H9 (cell line): Measurements from ENCODE around the gene CHST15. TPM values are rescaled to one million over a fixed set of nuclear protein-coding genes. Genes with fewer than 3 reads are reported as not detected.

Source experiments
- DNase-seq: peaks from one replicate; pipeline ENCODE4 v3.0.0-alpha.2; 2017
- H2AFZ ChIP-seq: one replicate; pipeline ENCODE4 v1.6.1; 2013; ENCODE audit warnings: mild to moderate bottlenecking, low read length, control low read depth, moderate library complexity
- H2AK5ac ChIP-seq: 2 replicates; pipeline ENCODE4 v1.6.1; 2013; ENCODE audit warnings: low read length, control low read depth, mixed read lengths; ENCODE audit not compliant: insufficient read length
- H2BK120ac ChIP-seq: one replicate; pipeline ENCODE4 v1.6.1; 2013; ENCODE audit warnings: low read depth, mild to moderate bottlenecking, low read length, control low read depth, inconsistent platforms; ENCODE audit not compliant: poor library complexity, severe bottlenecking
- H2BK12ac ChIP-seq: 2 replicates; pipeline ENCODE4 v1.6.1; 2013; ENCODE audit warnings: low read length, control low read depth, mixed read lengths, low read depth; ENCODE audit not compliant: insufficient read length
- H2BK15ac ChIP-seq: 2 replicates; pipeline ENCODE4 v1.6.1; 2013; ENCODE audit warnings: low read depth, low read length, control low read depth
- H2BK20ac ChIP-seq: one replicate; pipeline ENCODE4 v1.6.1; 2013; ENCODE audit warnings: low read depth, mild to moderate bottlenecking, low read length, control low read depth, inconsistent platforms; ENCODE audit not compliant: poor library complexity, severe bottlenecking
- H2BK5ac ChIP-seq: 2 replicates; pipeline ENCODE4 v1.6.1; 2013; ENCODE audit warnings: low read length, control low read depth, mixed read lengths; ENCODE audit not compliant: insufficient read length
- H3K14ac ChIP-seq: 2 replicates; pipeline ENCODE4 v1.6.1; 2013; ENCODE audit warnings: low read length, control low read depth; ENCODE audit not compliant: insufficient read depth
- H3K18ac ChIP-seq: 2 replicates; pipeline ENCODE4 v1.6.1; 2013; ENCODE audit warnings: low read depth, mild to moderate bottlenecking, mixed read lengths, low read length, control low read depth; ENCODE audit not compliant: insufficient read length
- H3K23ac ChIP-seq: 2 replicates; pipeline ENCODE4 v1.6.1; 2013; ENCODE audit warnings: low read length, control low read depth, mixed read lengths, low read depth; ENCODE audit not compliant: insufficient read length
- H3K23me2 ChIP-seq: 2 replicates; pipeline ENCODE4 v1.6.1; 2013; ENCODE audit warnings: low read depth, mild to moderate bottlenecking, mixed read lengths, low read length, control low read depth; ENCODE audit not compliant: insufficient read length, poor library complexity, severe bottlenecking
- H3K27ac ChIP-seq: 2 replicates; pipeline ENCODE4 v1.5.1; 2013; ENCODE audit warnings: low read length, control low read depth, mixed read lengths, low read depth; ENCODE audit not compliant: insufficient read length
- H3K27me3 ChIP-seq: 2 replicates; pipeline ENCODE4 v1.6.1; 2013; ENCODE audit warnings: low read length, control low read depth, inconsistent platforms; ENCODE audit not compliant: insufficient read depth
- H3K4ac ChIP-seq: 2 replicates; pipeline ENCODE4 v1.6.1; 2013; ENCODE audit warnings: low read depth, mild to moderate bottlenecking, control low read depth, inconsistent platforms, low read length, moderate library complexity
- H3K4me1 ChIP-seq: 2 replicates; pipeline ENCODE4 v1.6.1; 2013; ENCODE audit warnings: low read length, control low read depth, inconsistent platforms; ENCODE audit not compliant: insufficient read depth
- H3K4me2 ChIP-seq: 2 replicates; pipeline ENCODE4 v1.6.1; 2013; ENCODE audit warnings: low read length, control low read depth, mixed read lengths; ENCODE audit not compliant: insufficient read length, insufficient read depth
- H3K56ac ChIP-seq: 2 replicates; pipeline ENCODE4 v1.6.1; 2013; ENCODE audit warnings: low read depth, mild to moderate bottlenecking, mixed read lengths, low read length, control low read depth; ENCODE audit not compliant: insufficient read length
- H3K79me1 ChIP-seq: 2 replicates; pipeline ENCODE4 v1.6.1; 2013; ENCODE audit warnings: low read depth, mild to moderate bottlenecking, moderate library complexity, low read length, control low read depth, inconsistent platforms; ENCODE audit not compliant: insufficient read depth, poor library complexity, severe bottlenecking
- H3K79me2 ChIP-seq: 2 replicates; pipeline ENCODE4 v1.6.1; 2013; ENCODE audit warnings: low read length, control low read depth, inconsistent platforms; ENCODE audit not compliant: insufficient read depth
- H3K9ac ChIP-seq: 2 replicates; pipeline ENCODE4 v1.6.1; 2013; ENCODE audit warnings: low read length, control low read depth, mixed read lengths; ENCODE audit not compliant: insufficient read length; ENCODE audit errors: extremely low read depth
- H3K9me3 ChIP-seq: one replicate; pipeline ENCODE4 v1.6.1; 2013; ENCODE audit warnings: low read depth, low read length, inconsistent platforms; ENCODE audit not compliant: control insufficient read depth
- H3T11ph ChIP-seq: one replicate; pipeline ENCODE4 v1.6.1; 2013; ENCODE audit warnings: mild to moderate bottlenecking, low read length, control low read depth, inconsistent platforms
- H4K20me1 ChIP-seq: one replicate; pipeline ENCODE4 v1.6.1; 2013; ENCODE audit not compliant: control insufficient read depth, insufficient read length, insufficient read depth
- H4K5ac ChIP-seq: 2 replicates; pipeline ENCODE4 v1.6.1; 2013; ENCODE audit warnings: low read depth, mild to moderate bottlenecking, mixed read lengths, low read length, control low read depth; ENCODE audit not compliant: insufficient read length
- H4K8ac ChIP-seq: replicated peaks from 2 replicates; pipeline ENCODE4 v1.6.1; 2013; ENCODE audit warnings: low read length, control low read depth, mixed read lengths, low read depth; ENCODE audit not compliant: insufficient read length
- H4K91ac ChIP-seq: 2 replicates; pipeline ENCODE4 v1.6.1; 2013; ENCODE audit warnings: low read depth, mild to moderate bottlenecking, moderate library complexity, mixed read lengths, low read length, control low read depth; ENCODE audit not compliant: insufficient read length
- H3K27ac Mint-ChIP-seq, 3 experiments: 2 replicates in 2 of 3; 3 replicates in 1 of 3; pipeline ENCODE4 v1.8.0; 2020 to 2021; ENCODE audit warnings: mixed read lengths in 3 of 3, mild to moderate bottlenecking in 1 of 3, moderate library complexity in 1 of 3
- H3K27me3 Mint-ChIP-seq: 2 replicates; pipeline ENCODE4 v1.8.0; 2021; ENCODE audit warnings: low read depth, mild to moderate bottlenecking, moderate library complexity, mixed read lengths
- H3K36me3 Mint-ChIP-seq, 3 experiments: 2 replicates in 2 of 3; 3 replicates in 1 of 3; pipeline ENCODE4 v1.8.0; 2020 to 2021; ENCODE audit warnings: low read depth in 3 of 3, mixed read lengths in 3 of 3; ENCODE audit not compliant: insufficient read depth in 1 of 3
- H3K4me1 Mint-ChIP-seq, 2 experiments: 2 replicates each; pipeline ENCODE4 v1.8.0; 2020; ENCODE audit warnings: mixed read lengths in 2 of 2
- H3K4me3 Mint-ChIP-seq, 2 experiments: 2 replicates in 1 of 2; 3 replicates in 1 of 2; pipeline ENCODE4 v1.8.0; 2020 to 2021; ENCODE audit warnings: mild to moderate bottlenecking in 2 of 2, mixed read lengths in 2 of 2, moderate library complexity in 1 of 2
- H3K9me3 Mint-ChIP-seq, 2 experiments: 2 replicates in 1 of 2; 3 replicates in 1 of 2; pipeline ENCODE4 v1.8.0; 2020; ENCODE audit warnings: mild to moderate bottlenecking in 2 of 2, mixed read lengths in 2 of 2, moderate library complexity in 1 of 2
- CTCF ChIP-seq: fragments of 200-600 bp; sonication (generic); conservative IDR thresholded peaks from 3 replicates; pipeline ENCODE4 v1.8.0; 2021; ENCODE audit warnings: antibody characterized with exemption, mild to moderate bottlenecking
- WGBS: extraction: QIAGEN DNeasy Blood & Tissue Kit; methylation state at CpG from one replicate; pipeline ENCODE4 v1.1.7; 2013; ENCODE audit warnings: missing lambda C conversion rate, low lambda C conversion rate, mixed read lengths; ENCODE audit not compliant: insufficient read length; ENCODE audit errors: extremely low coverage; 5-methylcytosine and 5-hydroxymethylcytosine counted together
- total RNA-seq: library from RNA; stranded (reverse); gene quantifications from 2 replicates; pipeline ENCODE4 v1.2.1, GENCODE V29; 2021

CHST15 gene
- total RNA-seq, 1 experiment from 2014 or later = 8.7 TPM

GRCh38 chr10:124027651-124028050, 65.7 kb downstream of the CHST15 start:
- Histone ChIP-seq H4K8ac (no peak overlapping the region), H2AFZ (no peak overlapping the region), H3K18ac (no peak overlapping the region), H4K20me1 (no peaks in the 10 kb centered on the region), H3K14ac (no peak overlapping the region), H3K23me2 (no peaks in the 10 kb centered on the region), H3K27me3 (no peaks in the 10 kb centered on the region), H3K56ac (no peak overlapping the region), H4K91ac (no peak overlapping the region), H3K27ac (no peak overlapping the region), H4K5ac (no peak overlapping the region), H2AK5ac (no peak overlapping the region), H2BK5ac (no peak overlapping the region), H3K4ac (no peak overlapping the region), H3K23ac (no peak overlapping the region), H2BK20ac (no peak overlapping the region), H3K9ac (no peak overlapping the region), H3T11ph (no peak overlapping the region), H2BK12ac (no peak overlapping the region), H2BK120ac (no peak overlapping the region), H3K4me1 (peaks cover 6% of the 10 kb centered on the region), H3K4me2 (no peak overlapping the region), H2BK15ac (no peak overlapping the region), H3K79me2 (no peaks in the 10 kb centered on the region), H3K79me1 (no peaks in the 10 kb centered on the region), H3K9me3 (no peaks in the 10 kb centered on the region)
- Mint-ChIP-seq H3K9me3 (no peaks in the 10 kb centered on the region), H3K36me3 (peaks cover 0 to 2% (median 0%) of the 10 kb centered on the region in 3 experiments; a peak in 4 of 7 replicates), H3K27me3 (no peaks in the 10 kb centered on the region), H3K27ac (no peak overlapping the region), H3K4me3 (no peak overlapping the region; a peak in 1 of 5 replicates), H3K4me1 (peaks cover 42 to 44% of the 10 kb centered on the region in 2 experiments)
- no peak for TF ChIP-seq CTCF
- WGBS = no CpG with 5 or more reads among the region's 9 CpGs
- DNase-seq = no peak
